HG02973 (cell line): ENCODE measurements around the gene MERTK.

Source experiments
- ATAC-seq: cut with Tn5 transposase; IDR thresholded peaks from one replicate; pipeline ENCODE4 v1.9.1; 2021; ENCODE audit warnings: moderate library complexity; ENCODE audit not compliant: unreplicated experiment

MERTK gene

DNA sequence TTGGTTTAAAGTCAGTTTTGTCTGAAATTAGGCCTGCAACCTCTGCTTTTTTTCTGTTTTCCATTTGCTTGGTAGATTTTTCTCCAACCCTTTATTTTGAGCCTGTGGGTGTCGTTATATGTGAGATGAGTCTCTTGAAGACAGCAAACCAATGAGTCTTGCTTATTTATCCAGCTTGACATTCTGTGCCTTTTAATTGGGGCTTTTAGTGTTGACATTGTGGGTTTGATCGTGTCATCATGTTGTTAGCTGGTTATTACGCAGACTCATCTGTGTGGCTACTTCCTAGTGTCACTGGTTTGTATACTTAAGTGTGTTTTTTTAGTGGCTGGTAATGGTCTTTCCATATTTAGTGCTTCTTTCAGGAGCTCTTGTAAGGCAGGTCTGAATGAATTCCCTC is 175.5 kb downstream of the MERTK start:
- no peak for ATAC-seq

DNA sequence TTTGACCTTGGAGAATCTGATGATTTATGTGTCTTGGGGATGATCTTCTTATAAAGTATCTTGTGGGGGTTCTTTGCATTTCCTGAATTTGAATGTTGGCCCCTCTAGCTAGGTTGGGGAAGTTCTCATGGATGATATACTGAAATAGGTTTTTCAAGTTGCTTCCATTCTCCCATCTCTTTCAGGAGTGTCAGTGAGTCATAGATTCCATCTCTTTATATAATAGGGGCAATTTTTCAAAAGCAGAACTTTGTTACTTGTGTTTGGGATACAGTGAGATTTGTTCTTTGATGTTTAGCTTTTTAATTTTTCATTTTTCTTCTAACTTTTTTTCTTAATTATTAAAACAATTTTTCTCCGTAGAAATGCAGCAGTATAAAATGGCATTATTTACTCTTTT is 176.1 kb downstream of the MERTK start:
- no peak for ATAC-seq

DNA sequence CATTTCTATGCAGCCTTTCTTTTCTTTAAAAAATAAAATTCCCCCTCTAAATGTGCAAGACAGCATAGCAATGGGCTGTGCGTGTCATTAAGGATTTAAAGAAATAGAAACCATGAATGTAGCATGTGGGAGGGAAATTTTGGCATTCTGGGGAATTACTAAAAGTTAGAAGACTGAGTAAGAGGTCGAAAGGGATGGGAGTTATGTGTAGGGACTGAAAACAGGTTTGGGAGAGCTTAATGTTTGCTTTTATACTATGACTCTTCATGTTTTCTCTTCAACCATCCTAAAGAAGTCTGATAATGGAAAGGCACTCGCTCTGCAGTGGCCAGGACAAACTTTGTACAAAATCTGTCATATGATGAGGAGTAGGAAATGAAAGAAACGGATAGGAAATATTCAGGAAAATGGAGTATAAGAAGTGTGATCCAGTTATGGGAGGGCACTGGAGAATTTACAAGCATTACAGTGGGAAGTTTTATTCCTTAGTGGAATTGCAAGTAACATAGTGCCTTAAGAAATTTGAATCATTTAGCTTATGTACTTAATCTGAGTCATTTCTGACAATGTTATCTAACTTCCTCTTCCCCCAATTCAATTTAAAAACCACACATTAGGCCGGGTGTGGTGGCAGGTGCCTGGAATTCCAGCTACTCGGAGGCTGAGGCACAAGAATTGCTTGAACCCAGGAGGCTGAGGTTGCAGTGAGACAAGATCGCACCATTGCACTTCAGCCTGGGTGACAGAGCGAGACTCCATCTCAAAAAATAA is 177.3 kb downstream of the MERTK start:
- ATAC-seq: no peak

DNA sequence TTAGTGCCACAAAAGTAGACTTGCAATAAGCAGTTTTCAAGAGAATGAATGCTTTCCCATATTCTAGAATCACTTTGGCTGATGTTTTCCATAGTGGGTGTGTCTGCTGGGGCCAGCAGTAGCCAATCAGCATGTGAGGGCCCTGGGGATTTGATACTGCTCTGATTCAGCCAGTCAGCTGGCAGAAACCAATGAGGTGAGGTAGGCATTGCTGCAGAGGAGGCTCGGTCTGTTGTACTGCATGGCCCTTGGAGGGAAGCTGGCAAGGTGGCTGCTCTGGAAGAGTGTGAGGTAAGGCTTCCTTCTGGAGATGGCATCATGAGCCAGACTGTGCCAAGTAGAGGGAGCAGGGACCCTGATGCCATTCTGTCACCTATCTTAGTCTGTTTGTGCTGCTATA is 179.4 kb downstream of the MERTK start:
- no peak for ATAC-seq
